ENCODE data around the gene DCAF12L2. TPM values are rescaled to one million over a fixed set of nuclear protein-coding genes. Genes with fewer than 3 reads are reported as not detected.
A peak's percentile ranks its signal among the peaks of the same experiment; 100 is the strongest.
"Not testable (repeated sequence)": the region's sequence is repeated elsewhere in the genome, so short reads cannot be mapped to it uniquely, and the experiment has no call there.

DCAF12L2 gene
- total RNA-seq (2021), result 1.1 and 1.2 TPM in 2 replicates
- long read RNA-seq, partial matches to known transcripts, result 2 of 64 reads
- long read RNA-seq, other reads (novel, unspliced or antisense), result 61 of 64 reads

DNA sequence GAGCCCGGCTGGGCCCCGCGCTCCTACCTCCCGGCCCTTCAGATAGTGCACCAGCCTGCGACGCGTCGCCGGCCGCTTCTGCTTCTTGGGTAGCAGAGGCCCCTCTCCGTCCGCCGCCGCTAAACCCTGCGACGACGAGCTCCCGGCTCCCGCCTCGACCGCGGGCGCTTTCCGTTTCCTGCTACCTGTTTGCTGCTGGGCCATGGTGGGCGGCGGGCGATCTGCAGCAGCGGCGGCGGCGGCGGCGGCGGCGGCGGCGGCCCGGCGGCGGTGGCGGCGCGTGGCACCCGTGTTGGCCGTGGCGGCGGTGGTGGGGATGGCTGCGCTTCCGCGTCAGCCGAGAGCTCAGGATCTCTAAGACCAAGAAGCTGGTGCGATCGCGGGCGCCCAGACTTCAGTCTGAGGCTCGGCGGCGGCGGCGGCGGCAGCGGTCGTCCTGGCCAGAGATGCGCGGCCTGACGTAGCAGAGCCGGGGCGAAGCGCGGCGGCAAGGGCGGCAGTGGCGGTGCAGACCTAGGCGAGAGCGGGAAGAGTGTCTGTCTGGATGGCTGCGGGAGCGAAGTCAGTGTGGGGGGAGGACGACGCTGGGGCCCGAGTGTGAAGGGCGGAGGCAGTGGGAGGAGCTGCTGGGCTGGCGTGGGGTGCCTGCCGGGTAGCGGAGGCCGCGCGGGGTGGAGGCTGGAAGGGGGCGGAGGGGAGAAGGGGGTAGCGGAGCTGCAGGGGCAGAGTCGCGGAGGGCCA lies at the start of gene DCAF12L2:
DCAF12L2 (minus strand) TSS at position 569 of the 741 bp plus-strand sequence; CDS start at position 204, 365 bp downstream.
- H4K8ac ChIP-seq (replicated peaks; ENCODE audit: insufficient read length, low read depth, low read length), result no peak within 1 kb of the TSS
- Mint-ChIP-seq H3K4me3 (peak within 1 kb of the TSS; percentile 61 to 72; a peak in 4 of 5 replicates), H3K9me3 (peaks cover 6 to 56% of the 10 kb centered on the region in 2 experiments), H3K27ac (no peak within 1 kb of the TSS), H3K36me3 (ENCODE audit: insufficient read depth in 1 of 3, low read depth in 3 of 3) (peaks cover 0 to 2% (median 0%) of the 10 kb centered on the region in 3 experiments; a peak in 1 of 7 replicates), H3K4me1 (no peaks in the 10 kb centered on the region), H3K27me3 (ENCODE audit: low read depth) (peaks cover 33% of the 10 kb centered on the region)
- H2BK20ac ChIP-seq (ENCODE audit: low read depth, low read length, poor library complexity, severe bottlenecking), result no peak within 1 kb of the TSS
- H3K27me3 ChIP-seq (ENCODE audit: insufficient read depth, low read length), result no peaks in the 10 kb centered on the region; the same call in 1 of the 2 replicates
- no peaks in the 10 kb centered on the region for H3K4me1 ChIP-seq (ENCODE audit: insufficient read depth, low read length)
- TF ChIP-seq, protein P1, sequence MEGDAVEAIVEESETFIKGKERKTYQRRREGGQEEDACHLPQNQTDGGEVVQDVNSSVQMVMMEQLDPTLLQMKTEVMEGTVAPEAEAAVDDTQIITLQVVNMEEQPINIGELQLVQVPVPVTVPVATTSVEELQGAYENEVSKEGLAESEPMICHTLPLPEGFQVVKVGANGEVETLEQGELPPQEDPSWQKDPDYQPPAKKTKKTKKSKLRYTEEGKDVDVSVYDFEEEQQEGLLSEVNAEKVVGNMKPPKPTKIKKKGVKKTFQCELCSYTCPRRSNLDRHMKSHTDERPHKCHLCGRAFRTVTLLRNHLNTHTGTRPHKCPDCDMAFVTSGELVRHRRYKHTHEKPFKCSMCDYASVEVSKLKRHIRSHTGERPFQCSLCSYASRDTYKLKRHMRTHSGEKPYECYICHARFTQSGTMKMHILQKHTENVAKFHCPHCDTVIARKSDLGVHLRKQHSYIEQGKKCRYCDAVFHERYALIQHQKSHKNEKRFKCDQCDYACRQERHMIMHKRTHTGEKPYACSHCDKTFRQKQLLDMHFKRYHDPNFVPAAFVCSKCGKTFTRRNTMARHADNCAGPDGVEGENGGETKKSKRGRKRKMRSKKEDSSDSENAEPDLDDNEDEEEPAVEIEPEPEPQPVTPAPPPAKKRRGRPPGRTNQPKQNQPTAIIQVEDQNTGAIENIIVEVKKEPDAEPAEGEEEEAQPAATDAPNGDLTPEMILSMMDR (conservative IDR thresholded peaks at IDR 0.05), result no peak
- H3K79me1 ChIP-seq (ENCODE audit: insufficient read depth, low read depth, low read length, poor library complexity, severe bottlenecking), result no peaks in the 10 kb centered on the region
- H4K5ac ChIP-seq (ENCODE audit: insufficient read length, low read depth, low read length), result no peak within 1 kb of the TSS
- H2BK5ac ChIP-seq (ENCODE audit: insufficient read length, low read length), result no peak within 1 kb of the TSS
- no peak within 1 kb of the TSS for H2BK12ac ChIP-seq (ENCODE audit: insufficient read length, low read depth, low read length)
- DNase-seq, result peak; percentile 47
- no peak within 1 kb of the TSS for H3K56ac ChIP-seq (ENCODE audit: insufficient read length, low read depth, low read length)
- H3K4me2 ChIP-seq (ENCODE audit: insufficient read depth, insufficient read length, low read length), result peak within 1 kb of the TSS; percentile 32
- peak within 1 kb of the TSS; percentile 63 for H3K14ac ChIP-seq (ENCODE audit: insufficient read depth, low read length)
- H3K79me2 ChIP-seq (ENCODE audit: insufficient read depth, low read length), result no peaks in the 10 kb centered on the region
- H4K91ac ChIP-seq (ENCODE audit: insufficient read length, low read depth, low read length), result no peak within 1 kb of the TSS
- no peak within 1 kb of the TSS for H3K9ac ChIP-seq (ENCODE audit: extremely low read depth, insufficient read length, low read length)
- H2BK15ac ChIP-seq (ENCODE audit: low read depth, low read length), result no peak within 1 kb of the TSS
- H2BK120ac ChIP-seq (ENCODE audit: low read depth, low read length, poor library complexity, severe bottlenecking), result no peak within 1 kb of the TSS
- H4K20me1 ChIP-seq (ENCODE audit: control insufficient read depth, insufficient read depth, insufficient read length), result no peaks in the 10 kb centered on the region
- WGBS (ENCODE audit: extremely low coverage, insufficient read length, low lambda C conversion rate), result no CpG with 5 or more reads among the region's 91 CpGs
- H3K4ac ChIP-seq (ENCODE audit: low read depth, low read length), result no peak within 1 kb of the TSS
- no peak within 1 kb of the TSS for H3K18ac ChIP-seq (ENCODE audit: insufficient read length, low read depth, low read length)
- no peaks in the 10 kb centered on the region for H3K23me2 ChIP-seq (ENCODE audit: insufficient read length, low read depth, low read length, poor library complexity, severe bottlenecking)
- H3T11ph ChIP-seq (ENCODE audit: low read length), result no peak within 1 kb of the TSS
- H3K27ac ChIP-seq (ENCODE audit: insufficient read length, low read depth, low read length), result no peak within 1 kb of the TSS
- H3K9me3 ChIP-seq (ENCODE audit: control insufficient read depth, low read depth, low read length), result peaks cover 2% of the 10 kb centered on the region
- no peak within 1 kb of the TSS for H2AFZ ChIP-seq (ENCODE audit: low read length)
- no peak within 1 kb of the TSS for H3K23ac ChIP-seq (ENCODE audit: insufficient read length, low read depth, low read length)
- H2AK5ac ChIP-seq (ENCODE audit: insufficient read length, low read length), result no peak within 1 kb of the TSS

DNA sequence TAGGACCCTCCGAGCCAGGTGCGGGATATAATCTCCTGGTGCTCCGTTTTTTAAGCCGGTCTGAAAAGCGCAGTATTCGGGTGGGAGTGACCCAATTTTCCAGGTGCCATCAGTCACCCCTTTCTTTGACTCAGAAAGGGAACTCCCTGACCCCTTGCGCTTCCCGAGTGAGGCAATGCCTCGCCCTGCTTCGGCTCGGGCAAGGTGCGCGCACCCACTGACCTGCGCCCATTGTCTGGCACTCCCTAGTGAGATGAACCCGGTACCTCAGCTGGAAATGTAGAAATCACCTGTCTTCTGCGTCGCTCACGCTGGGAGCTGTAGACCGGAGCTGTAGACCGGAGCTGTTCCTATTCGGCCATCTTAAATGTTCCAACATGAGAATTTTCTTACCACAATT lies 24.8 kb upstream of the DCAF12L2 start:
- H3K4me2 ChIP-seq (ENCODE audit: insufficient read depth, insufficient read length, low read length); H3K9me3 ChIP-seq (ENCODE audit: control insufficient read depth, low read depth, low read length); H4K8ac ChIP-seq (replicated peaks; ENCODE audit: insufficient read length, low read depth, low read length); H3K27me3 Mint-ChIP-seq (ENCODE audit: low read depth); H3K4me1 ChIP-seq (ENCODE audit: insufficient read depth, low read length); H3K79me2 ChIP-seq (ENCODE audit: insufficient read depth, low read length); H3K4me1 Mint-ChIP-seq; H3K9ac ChIP-seq (ENCODE audit: extremely low read depth, insufficient read length, low read length); H4K91ac ChIP-seq (ENCODE audit: insufficient read length, low read depth, low read length); H3K14ac ChIP-seq (ENCODE audit: insufficient read depth, low read length); H4K5ac ChIP-seq (ENCODE audit: insufficient read length, low read depth, low read length); H2AFZ ChIP-seq (ENCODE audit: low read length); H3K27me3 ChIP-seq (ENCODE audit: insufficient read depth, low read length); H2BK15ac ChIP-seq (ENCODE audit: low read depth, low read length); H3K27ac ChIP-seq (ENCODE audit: insufficient read length, low read depth, low read length); H3K79me1 ChIP-seq (ENCODE audit: insufficient read depth, low read depth, low read length, poor library complexity, severe bottlenecking); H4K20me1 ChIP-seq (ENCODE audit: control insufficient read depth, insufficient read depth, insufficient read length); H3K23me2 ChIP-seq (ENCODE audit: insufficient read length, low read depth, low read length, poor library complexity, severe bottlenecking); H2BK12ac ChIP-seq (ENCODE audit: insufficient read length, low read depth, low read length); H3K18ac ChIP-seq (ENCODE audit: insufficient read length, low read depth, low read length); H3K56ac ChIP-seq (ENCODE audit: insufficient read length, low read depth, low read length); H2BK20ac ChIP-seq (ENCODE audit: low read depth, low read length, poor library complexity, severe bottlenecking); H3K23ac ChIP-seq (ENCODE audit: insufficient read length, low read depth, low read length); H3K4me3 Mint-ChIP-seq; H2BK5ac ChIP-seq (ENCODE audit: insufficient read length, low read length); H2BK120ac ChIP-seq (ENCODE audit: low read depth, low read length, poor library complexity, severe bottlenecking); H2AK5ac ChIP-seq (ENCODE audit: insufficient read length, low read length); H3T11ph ChIP-seq (ENCODE audit: low read length); DNase-seq; H3K27ac Mint-ChIP-seq; H3K4ac ChIP-seq (ENCODE audit: low read depth, low read length): not testable (repeated sequence)
- WGBS (ENCODE audit: extremely low coverage, insufficient read length, low lambda C conversion rate), result no CpG with 5 or more reads among the region's 21 CpGs
- Mint-ChIP-seq H3K36me3 (ENCODE audit: insufficient read depth in 1 of 3, low read depth in 3 of 3) (peaks cover 10 to 26% (median 10%) of the 10 kb centered on the region in 3 experiments), H3K9me3 (peaks cover 31 to 32% of the 10 kb centered on the region in 2 experiments)
